Fibroblast of gingiva (primary cell): ENCODE measurements around the gene TBC1D16.
"Not testable (repeated sequence)": the region's sequence is repeated elsewhere in the genome, so short reads cannot be mapped to it uniquely, and the experiment has no call there.

Experiments
- DNase-seq: peaks from one replicate; pipeline ENCODE4 v3.0.0-alpha.2; 2011; ENCODE audit warnings: low read depth

The TBC1D16 gene

DNA sequence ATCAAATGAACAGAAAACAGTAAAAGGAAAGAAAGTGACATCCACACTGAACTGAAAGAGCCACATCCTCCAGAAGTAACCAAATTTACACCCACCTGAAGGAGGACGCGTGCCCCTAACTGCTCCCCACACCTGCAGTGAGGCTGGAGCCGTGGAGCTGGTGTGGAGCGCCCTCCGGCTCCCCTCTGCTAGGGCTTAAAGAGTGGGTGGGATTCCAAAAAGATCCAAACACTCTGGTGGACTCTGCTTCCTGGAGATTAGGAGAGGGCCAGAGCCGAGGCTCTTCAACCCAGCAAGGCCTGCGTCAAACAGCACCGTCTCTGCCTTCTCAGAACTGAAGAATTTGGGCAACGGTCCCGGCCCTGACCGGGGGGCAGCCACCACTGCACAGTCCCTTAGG, 16.0 kb upstream of the TBC1D16 start:
- DNase-seq = no peak

- no peak for DNase-seq
These were observed 15.0 kb upstream of the TBC1D16 start for GRCh38 chr17:80050706-80051105.

DNA sequence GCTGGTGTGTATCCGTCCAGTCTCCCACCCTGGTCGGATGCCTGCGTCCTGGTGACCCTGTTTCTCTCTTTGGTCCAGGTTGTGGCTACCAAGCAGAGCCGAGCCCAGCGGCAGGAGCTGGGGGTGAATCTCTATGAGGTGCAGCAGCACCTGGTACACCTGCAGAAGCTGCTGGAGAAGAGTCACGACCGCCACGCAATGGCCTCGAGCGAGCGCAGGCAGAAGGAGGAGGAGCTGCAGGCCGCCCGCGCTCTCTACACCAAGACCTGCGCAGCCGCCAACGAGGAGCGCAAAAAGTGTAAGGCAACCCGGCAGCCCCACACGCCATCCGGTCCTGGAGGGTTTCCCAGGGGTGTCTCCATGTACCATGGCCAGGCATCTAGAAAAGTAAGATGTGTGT, 14.3 kb upstream of the TBC1D16 start:
- DNase-seq = no peak

DNA sequence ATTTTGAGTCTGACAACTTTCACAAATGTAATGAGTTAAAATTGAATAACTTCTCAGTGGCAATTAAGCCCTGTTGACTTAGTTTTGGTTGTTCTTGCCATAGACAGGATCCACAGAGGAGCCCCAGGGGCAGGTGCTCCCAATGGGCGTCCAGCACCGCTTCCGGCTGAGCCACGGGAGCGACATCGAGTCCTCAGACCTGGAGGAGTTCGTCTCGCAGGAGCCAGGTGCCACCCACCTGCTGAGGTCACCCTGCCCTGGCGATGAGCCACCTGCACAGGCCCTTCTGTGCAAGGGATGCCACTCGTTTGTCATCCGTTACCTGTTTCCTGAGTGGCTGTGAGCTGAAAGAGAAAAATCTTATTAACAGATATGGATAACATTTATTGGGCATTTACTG, 11.5 kb upstream of the TBC1D16 start:
- no peak for DNase-seq

DNA sequence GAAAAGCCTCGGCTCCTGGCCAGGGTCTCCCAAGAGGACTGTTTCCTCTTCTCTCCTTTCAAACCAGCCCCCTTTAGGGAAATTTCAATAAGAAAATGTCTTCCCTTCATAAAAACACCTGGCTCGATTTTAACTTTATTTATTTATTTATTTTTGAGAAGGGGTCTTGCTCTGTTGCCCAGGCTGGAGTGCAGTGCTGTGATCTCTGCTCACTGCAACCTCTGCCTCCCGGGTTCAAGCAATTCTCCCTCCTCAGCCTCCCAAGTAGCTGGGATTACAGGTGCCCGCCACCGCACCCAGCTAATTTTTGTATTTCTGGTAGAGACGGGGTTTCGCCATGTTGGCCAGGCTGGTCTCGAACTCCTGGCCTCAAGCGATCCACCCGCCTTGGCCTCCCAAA, 11.0 kb upstream of the TBC1D16 start:
- not testable (repeated sequence) for DNase-seq

GRCh38 chr17:80045703-80046102, 10.0 kb upstream of the TBC1D16 start:
- DNase-seq = no peak

GRCh38 chr17:80043963-80044362, 8.3 kb upstream of the TBC1D16 start:
- DNase-seq = no peak

GRCh38 chr17:80036715-80037477, 1.2 kb upstream of the TBC1D16 start:
- DNase-seq = no peak

- peak; percentile 80 for DNase-seq
These were observed 454 bp upstream of the TBC1D16 start, which contains the start of gene CCDC40 for GRCh38 chr17:80035937-80036714. Gene CCDC40, plus strand, starts transcription at chr17:80036642. Its CDS starts 21 bp downstream, at chr17:80036663.

- no peak for DNase-seq
These were observed 633 bp downstream of the TBC1D16 start for GRCh38 chr17:80034791-80035686.

- no peak for DNase-seq
These were observed 1.8 kb downstream of the TBC1D16 start for GRCh38 chr17:80033840-80034239.

- no peak for DNase-seq
These were observed 3.0 kb downstream of the TBC1D16 start for GRCh38 chr17:80032614-80033171.

DNA sequence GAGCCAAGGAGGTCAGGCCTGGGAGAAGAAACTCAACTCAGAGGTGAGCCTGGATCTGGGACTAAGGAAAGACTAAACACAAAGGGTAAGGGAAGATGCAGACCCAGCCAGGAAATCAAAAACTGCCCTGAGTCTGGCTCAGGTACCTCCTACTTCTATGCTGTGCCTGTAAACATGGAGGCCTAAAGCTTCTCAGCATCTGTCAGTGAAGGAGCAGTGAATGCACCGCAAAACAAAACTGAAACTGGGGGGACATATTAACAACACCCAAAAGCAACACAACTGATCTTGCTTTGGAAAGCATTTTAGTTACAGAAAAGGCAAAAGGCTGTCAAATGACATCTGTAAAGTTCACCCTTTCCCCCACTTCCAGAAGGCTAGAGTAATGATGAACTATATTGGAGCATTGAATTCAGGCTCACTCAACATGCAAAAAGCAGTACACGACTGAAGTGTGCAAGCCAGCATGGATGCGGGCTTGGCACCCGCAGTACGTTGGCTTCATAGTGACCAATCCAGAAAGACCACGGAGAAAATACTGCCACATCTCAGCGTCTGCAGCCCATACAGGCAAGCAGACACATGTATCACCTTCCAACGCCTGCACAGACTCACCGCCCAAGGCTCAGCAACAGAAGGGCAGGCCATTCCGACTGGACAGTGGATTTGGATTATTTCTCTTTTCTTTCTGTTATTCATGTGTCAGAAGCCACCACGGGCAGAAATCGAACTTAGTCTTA, 3.8 kb downstream of the TBC1D16 start:
- no peak for DNase-seq

DNA sequence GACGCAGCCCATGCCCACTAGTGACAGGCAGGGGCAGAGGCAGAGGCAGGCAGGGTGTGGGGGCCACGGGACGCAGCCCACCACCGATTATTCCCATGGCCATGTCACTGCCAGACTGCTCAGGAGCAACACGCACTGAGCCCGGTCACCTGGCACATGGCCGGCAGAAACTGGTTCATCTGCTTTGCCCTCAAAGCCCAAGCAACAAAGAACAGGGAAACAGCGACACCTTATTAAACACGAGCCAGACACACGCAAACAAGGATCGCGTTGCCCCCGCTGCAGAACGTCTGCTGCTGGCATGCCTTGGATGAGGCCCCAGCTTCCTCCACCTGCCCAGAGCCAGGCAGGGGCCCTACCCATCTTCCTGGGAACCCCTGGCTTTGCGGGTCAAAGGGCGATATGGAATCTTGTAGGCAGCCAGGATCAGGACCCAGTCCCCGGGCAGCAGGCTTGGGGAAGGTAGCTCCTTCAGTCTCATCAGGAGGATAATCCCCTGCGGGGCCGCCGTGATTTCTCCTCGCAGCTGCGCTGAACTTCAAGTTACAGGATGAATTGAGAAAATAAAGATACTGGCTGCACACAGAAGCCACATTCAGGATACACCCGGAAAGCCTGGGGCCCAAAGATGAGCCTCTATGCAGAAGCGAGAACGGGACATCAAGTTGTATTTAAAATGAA, 4.8 kb downstream of the TBC1D16 start:
- DNase-seq = no peak

DNA sequence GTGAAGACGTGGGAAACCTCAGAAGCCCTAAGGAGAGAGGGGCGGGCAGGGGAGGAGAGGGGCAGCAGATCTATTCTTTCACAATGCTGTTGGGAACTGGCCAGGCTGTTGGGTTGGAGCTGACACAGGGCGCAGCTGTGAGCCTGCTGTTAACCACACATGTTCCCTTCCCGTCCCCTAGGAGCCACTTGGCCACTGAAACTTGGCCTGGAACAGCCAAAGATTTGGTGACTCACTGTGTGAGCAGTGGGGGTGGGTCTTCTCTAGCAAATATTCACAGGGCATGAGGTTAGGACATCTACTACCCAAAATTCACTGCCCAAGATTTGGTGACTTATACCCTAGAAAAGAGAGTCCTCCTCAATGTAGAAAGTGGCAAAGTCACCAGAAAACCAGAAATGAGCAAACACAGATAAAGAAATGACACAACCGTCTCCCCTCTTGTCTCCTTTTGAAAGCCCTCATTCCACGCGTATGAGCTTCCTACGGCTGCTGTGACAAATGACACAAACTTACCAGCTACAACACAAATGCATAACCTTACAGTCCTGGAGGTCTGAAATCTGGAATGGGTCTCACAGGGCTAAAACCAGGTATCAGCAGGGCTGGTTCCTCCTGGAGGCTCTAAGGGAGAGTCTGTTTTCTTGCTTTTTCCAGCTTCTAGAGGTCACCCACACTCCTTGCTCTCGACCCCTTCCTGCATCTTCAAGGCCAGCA, 6.3 kb downstream of the TBC1D16 start:
- DNase-seq = peak; percentile 97

DNA sequence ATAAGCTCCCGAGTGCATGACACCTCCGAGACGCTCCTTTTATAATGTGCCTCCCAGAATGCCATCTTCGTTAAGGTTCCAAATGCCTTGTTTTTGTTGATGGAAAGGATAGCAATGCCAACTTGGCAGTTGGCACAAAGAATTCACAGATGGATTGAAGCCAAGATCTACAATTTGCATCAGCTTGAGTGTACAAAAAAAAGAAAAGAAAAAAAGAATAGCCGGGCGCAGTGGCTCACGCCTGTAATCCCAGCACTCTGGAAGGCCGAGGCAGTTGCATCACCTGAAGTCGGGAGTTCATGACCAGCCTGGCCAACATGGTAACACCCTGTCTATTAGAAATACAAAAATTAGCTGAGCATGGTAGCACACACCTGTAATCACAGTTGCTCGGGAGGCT, 7.6 kb downstream of the TBC1D16 start:
- peak; percentile 64 for DNase-seq

DNA sequence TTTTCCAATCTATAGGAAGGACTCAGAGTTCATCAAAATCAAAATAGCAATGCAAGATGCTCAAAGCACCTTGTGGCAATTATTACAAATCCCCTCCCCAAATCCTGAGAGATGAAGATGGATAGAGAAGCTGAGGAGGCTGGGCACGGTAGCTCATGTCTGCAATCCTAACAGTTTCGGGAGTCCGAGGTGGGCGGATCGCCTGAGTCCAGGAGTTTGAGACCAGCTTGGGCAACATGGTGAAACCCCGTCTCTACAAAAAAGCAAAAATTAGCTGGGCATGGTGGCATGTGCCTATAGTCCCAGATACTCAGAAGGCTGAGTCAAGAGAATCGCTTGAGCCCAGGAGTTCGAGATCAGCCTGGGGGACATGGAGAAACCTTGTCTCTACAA, 8.6 kb downstream of the TBC1D16 start:
- DNase-seq = no peak

GRCh38 chr17:80026359-80027042, 9.2 kb downstream of the TBC1D16 start:
- no peak for DNase-seq

GRCh38 chr17:80025796-80026195, 9.9 kb downstream of the TBC1D16 start:
- no peak for DNase-seq
